ENCODE results near the gene WDTC1. TPM values are rescaled to one million over a fixed set of nuclear protein-coding genes. Genes with fewer than 3 reads are reported as not detected.

Gene WDTC1
- total RNA-seq, result 23.0 and 24.5 TPM in 2 replicates

GRCh38 chr1:27234049-27234882, at the start of gene WDTC1:
TSS of gene WDTC1 (plus strand) at chr1:27234632. CDS start at chr1:27261055, 26,423 bp downstream.

GRCh38 chr1:27321813-27322568, 87.6 kb downstream of the WDTC1 start, which contains the start of gene TMEM222:
TSS of gene TMEM222 (plus strand) at chr1:27322163. CDS start at chr1:27322198, 35 bp downstream.

GRCh38 chr1:27341525-27342252, 107.3 kb downstream of the WDTC1 start, which contains the start of gene SYTL1:
TSS of gene SYTL1 (plus strand) at chr1:27342022. CDS start at chr1:27345335, 3,313 bp downstream.

Other genes with a start within 250 kb of the WDTC1 start
- gene TRNP1, start 240.9 kb upstream of the WDTC1 start, total RNA-seq, result 119 and 188 TPM in 2 replicates
- gene TENT5B, start 221.8 kb upstream of the WDTC1 start, total RNA-seq, result 13.3 and 13.8 TPM in 2 replicates
- gene SLC9A1, start 79.5 kb upstream of the WDTC1 start, total RNA-seq, result 11.5 and 16.5 TPM in 2 replicates
- 27.6 and 32.3 TPM in 2 replicates for gene TMEM222, start 87.5 kb downstream of the WDTC1 start, total RNA-seq
- 2.8 TPM in 1 of 2 replicates, not detected in the other for gene SYTL1, start 107.4 kb downstream of the WDTC1 start, total RNA-seq
- 21.4 and 34.9 TPM in 2 replicates for gene MAP3K6, start 132.3 kb downstream of the WDTC1 start, total RNA-seq
- gene FCN3, start 140.2 kb downstream of the WDTC1 start, total RNA-seq, result not detected in 2 replicates
- not detected in 2 replicates for gene CD164L2, start 148.7 kb downstream of the WDTC1 start, total RNA-seq
- gene GPR3, start 158.0 kb downstream of the WDTC1 start, total RNA-seq, result 0.18 and 0.86 TPM in 2 replicates